H9 (cell line): ENCODE results near the gene KDF1. TPM values are rescaled to one million over a fixed set of nuclear protein-coding genes. Genes with fewer than 3 reads are reported as not detected.

Experiments
- DNase-seq: peaks from one replicate; pipeline ENCODE4 v3.0.0-alpha.2; 2017
- H2AFZ ChIP-seq: one replicate; pipeline ENCODE4 v1.6.1; 2013; ENCODE audit warnings: mild to moderate bottlenecking, low read length, control low read depth, moderate library complexity
- H2AK5ac ChIP-seq: 2 replicates; pipeline ENCODE4 v1.6.1; 2013; ENCODE audit warnings: low read length, control low read depth, mixed read lengths; ENCODE audit not compliant: insufficient read length
- H2BK120ac ChIP-seq: one replicate; pipeline ENCODE4 v1.6.1; 2013; ENCODE audit warnings: low read depth, mild to moderate bottlenecking, low read length, control low read depth, inconsistent platforms; ENCODE audit not compliant: poor library complexity, severe bottlenecking
- H2BK12ac ChIP-seq: 2 replicates; pipeline ENCODE4 v1.6.1; 2013; ENCODE audit warnings: low read length, control low read depth, mixed read lengths, low read depth; ENCODE audit not compliant: insufficient read length
- H2BK15ac ChIP-seq: 2 replicates; pipeline ENCODE4 v1.6.1; 2013; ENCODE audit warnings: low read depth, low read length, control low read depth
- H2BK20ac ChIP-seq: one replicate; pipeline ENCODE4 v1.6.1; 2013; ENCODE audit warnings: low read depth, mild to moderate bottlenecking, low read length, control low read depth, inconsistent platforms; ENCODE audit not compliant: poor library complexity, severe bottlenecking
- H2BK5ac ChIP-seq: 2 replicates; pipeline ENCODE4 v1.6.1; 2013; ENCODE audit warnings: low read length, control low read depth, mixed read lengths; ENCODE audit not compliant: insufficient read length
- H3K14ac ChIP-seq: 2 replicates; pipeline ENCODE4 v1.6.1; 2013; ENCODE audit warnings: low read length, control low read depth; ENCODE audit not compliant: insufficient read depth
- H3K18ac ChIP-seq: 2 replicates; pipeline ENCODE4 v1.6.1; 2013; ENCODE audit warnings: low read depth, mild to moderate bottlenecking, mixed read lengths, low read length, control low read depth; ENCODE audit not compliant: insufficient read length
- H3K23ac ChIP-seq: 2 replicates; pipeline ENCODE4 v1.6.1; 2013; ENCODE audit warnings: low read length, control low read depth, mixed read lengths, low read depth; ENCODE audit not compliant: insufficient read length
- H3K23me2 ChIP-seq: 2 replicates; pipeline ENCODE4 v1.6.1; 2013; ENCODE audit warnings: low read depth, mild to moderate bottlenecking, mixed read lengths, low read length, control low read depth; ENCODE audit not compliant: insufficient read length, poor library complexity, severe bottlenecking
- H3K27ac ChIP-seq: 2 replicates; pipeline ENCODE4 v1.5.1; 2013; ENCODE audit warnings: low read length, control low read depth, mixed read lengths, low read depth; ENCODE audit not compliant: insufficient read length
- H3K27me3 ChIP-seq: 2 replicates; pipeline ENCODE4 v1.6.1; 2013; ENCODE audit warnings: low read length, control low read depth, inconsistent platforms; ENCODE audit not compliant: insufficient read depth
- H3K4ac ChIP-seq: 2 replicates; pipeline ENCODE4 v1.6.1; 2013; ENCODE audit warnings: low read depth, mild to moderate bottlenecking, control low read depth, inconsistent platforms, low read length, moderate library complexity
- H3K4me1 ChIP-seq: 2 replicates; pipeline ENCODE4 v1.6.1; 2013; ENCODE audit warnings: low read length, control low read depth, inconsistent platforms; ENCODE audit not compliant: insufficient read depth
- H3K4me2 ChIP-seq: 2 replicates; pipeline ENCODE4 v1.6.1; 2013; ENCODE audit warnings: low read length, control low read depth, mixed read lengths; ENCODE audit not compliant: insufficient read length, insufficient read depth
- H3K56ac ChIP-seq: 2 replicates; pipeline ENCODE4 v1.6.1; 2013; ENCODE audit warnings: low read depth, mild to moderate bottlenecking, mixed read lengths, low read length, control low read depth; ENCODE audit not compliant: insufficient read length
- H3K79me1 ChIP-seq: 2 replicates; pipeline ENCODE4 v1.6.1; 2013; ENCODE audit warnings: low read depth, mild to moderate bottlenecking, moderate library complexity, low read length, control low read depth, inconsistent platforms; ENCODE audit not compliant: insufficient read depth, poor library complexity, severe bottlenecking
- H3K79me2 ChIP-seq: 2 replicates; pipeline ENCODE4 v1.6.1; 2013; ENCODE audit warnings: low read length, control low read depth, inconsistent platforms; ENCODE audit not compliant: insufficient read depth
- H3K9ac ChIP-seq: 2 replicates; pipeline ENCODE4 v1.6.1; 2013; ENCODE audit warnings: low read length, control low read depth, mixed read lengths; ENCODE audit not compliant: insufficient read length; ENCODE audit errors: extremely low read depth
- H3K9me3 ChIP-seq: one replicate; pipeline ENCODE4 v1.6.1; 2013; ENCODE audit warnings: low read depth, low read length, inconsistent platforms; ENCODE audit not compliant: control insufficient read depth
- H3T11ph ChIP-seq: one replicate; pipeline ENCODE4 v1.6.1; 2013; ENCODE audit warnings: mild to moderate bottlenecking, low read length, control low read depth, inconsistent platforms
- H4K20me1 ChIP-seq: one replicate; pipeline ENCODE4 v1.6.1; 2013; ENCODE audit not compliant: control insufficient read depth, insufficient read length, insufficient read depth
- H4K5ac ChIP-seq: 2 replicates; pipeline ENCODE4 v1.6.1; 2013; ENCODE audit warnings: low read depth, mild to moderate bottlenecking, mixed read lengths, low read length, control low read depth; ENCODE audit not compliant: insufficient read length
- H4K8ac ChIP-seq: replicated peaks from 2 replicates; pipeline ENCODE4 v1.6.1; 2013; ENCODE audit warnings: low read length, control low read depth, mixed read lengths, low read depth; ENCODE audit not compliant: insufficient read length
- H4K91ac ChIP-seq: 2 replicates; pipeline ENCODE4 v1.6.1; 2013; ENCODE audit warnings: low read depth, mild to moderate bottlenecking, moderate library complexity, mixed read lengths, low read length, control low read depth; ENCODE audit not compliant: insufficient read length
- H3K27ac Mint-ChIP-seq, 3 experiments: 2 replicates in 2 of 3; 3 replicates in 1 of 3; pipeline ENCODE4 v1.8.0; 2020 to 2021; ENCODE audit warnings: mixed read lengths in 3 of 3, mild to moderate bottlenecking in 1 of 3, moderate library complexity in 1 of 3
- H3K27me3 Mint-ChIP-seq: 2 replicates; pipeline ENCODE4 v1.8.0; 2021; ENCODE audit warnings: low read depth, mild to moderate bottlenecking, moderate library complexity, mixed read lengths
- H3K36me3 Mint-ChIP-seq, 3 experiments: 2 replicates in 2 of 3; 3 replicates in 1 of 3; pipeline ENCODE4 v1.8.0; 2020 to 2021; ENCODE audit warnings: low read depth in 3 of 3, mixed read lengths in 3 of 3; ENCODE audit not compliant: insufficient read depth in 1 of 3
- H3K4me1 Mint-ChIP-seq, 2 experiments: 2 replicates each; pipeline ENCODE4 v1.8.0; 2020; ENCODE audit warnings: mixed read lengths in 2 of 2
- H3K4me3 Mint-ChIP-seq, 2 experiments: 2 replicates in 1 of 2; 3 replicates in 1 of 2; pipeline ENCODE4 v1.8.0; 2020 to 2021; ENCODE audit warnings: mild to moderate bottlenecking in 2 of 2, mixed read lengths in 2 of 2, moderate library complexity in 1 of 2
- H3K9me3 Mint-ChIP-seq, 2 experiments: 2 replicates in 1 of 2; 3 replicates in 1 of 2; pipeline ENCODE4 v1.8.0; 2020; ENCODE audit warnings: mild to moderate bottlenecking in 2 of 2, mixed read lengths in 2 of 2, moderate library complexity in 1 of 2
- whole genome bisulfite sequencing: extraction: QIAGEN DNeasy Blood & Tissue Kit; methylation state at CpG from one replicate; pipeline ENCODE4 v1.1.7; 2013; ENCODE audit warnings: missing lambda C conversion rate, low lambda C conversion rate, mixed read lengths; ENCODE audit not compliant: insufficient read length; ENCODE audit errors: extremely low coverage; 5-methylcytosine and 5-hydroxymethylcytosine counted together
- total RNA-seq: library from RNA; stranded (reverse); gene quantifications from 2 replicates; pipeline ENCODE4 v1.2.1, GENCODE V29; 2021
- TF ChIP-seq, protein P1 (sequence below): fragments of 200-600 bp; sonication (generic); conservative IDR thresholded peaks from 3 replicates; pipeline ENCODE4 v1.8.0; 2021; ENCODE audit warnings: antibody characterized with exemption, mild to moderate bottlenecking

The KDF1 gene
- total RNA-seq, 1 experiment from 2014 or later: 17.6 TPM

DNA sequence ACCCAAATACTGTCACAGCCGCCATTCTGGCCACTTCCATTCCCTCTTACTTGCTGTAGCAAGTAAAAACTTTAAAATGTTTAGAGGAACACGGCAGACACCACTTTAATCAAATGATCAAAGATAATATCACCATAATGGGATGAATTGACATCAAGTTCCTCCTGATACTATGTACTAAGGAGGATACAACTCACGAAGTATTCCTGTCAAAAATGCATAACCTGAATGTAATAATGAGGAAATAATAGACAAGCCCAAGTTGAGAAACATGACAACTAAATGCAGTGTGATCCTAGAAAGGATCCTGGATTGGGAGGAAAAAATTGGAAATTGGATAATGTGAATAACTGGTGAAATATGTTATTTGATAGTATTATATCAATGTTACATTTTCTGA lies 3.9 kb downstream of the KDF1 start:
- no CpG with 5 or more reads among the region's 3 CpGs for WGBS
- Histone ChIP-seq H3K9me3 (no peaks in the 10 kb centered on the region), H2BK12ac (no peak overlapping the region), H4K5ac (no peak overlapping the region), H4K91ac (no peak overlapping the region), H2BK5ac (no peak overlapping the region), H3K18ac (no peak overlapping the region), H3K4ac (no peak overlapping the region), H3K56ac (no peak overlapping the region), H3K23ac (no peak overlapping the region), H2AK5ac (no peak overlapping the region), H3K27me3 (no peaks in the 10 kb centered on the region), H3K4me2 (no peak overlapping the region), H3K79me1 (peaks cover 6% of the 10 kb centered on the region), H3K79me2 (no peaks in the 10 kb centered on the region; the same call in 1 of the 2 replicates), H4K20me1 (no peaks in the 10 kb centered on the region), H2BK20ac (no peak overlapping the region), H3T11ph (no peak overlapping the region), H2BK120ac (no peak overlapping the region), H4K8ac (no peak overlapping the region), H2BK15ac (no peak overlapping the region), H3K14ac (no peak overlapping the region), H3K4me1 (peaks cover 5% of the 10 kb centered on the region; the same call in 1 of the 2 replicates), H3K27ac (no peak overlapping the region), H3K9ac (no peak overlapping the region), H2AFZ (no peak overlapping the region), H3K23me2 (peaks cover 12% of the 10 kb centered on the region)
- TF ChIP-seq, protein P1, sequence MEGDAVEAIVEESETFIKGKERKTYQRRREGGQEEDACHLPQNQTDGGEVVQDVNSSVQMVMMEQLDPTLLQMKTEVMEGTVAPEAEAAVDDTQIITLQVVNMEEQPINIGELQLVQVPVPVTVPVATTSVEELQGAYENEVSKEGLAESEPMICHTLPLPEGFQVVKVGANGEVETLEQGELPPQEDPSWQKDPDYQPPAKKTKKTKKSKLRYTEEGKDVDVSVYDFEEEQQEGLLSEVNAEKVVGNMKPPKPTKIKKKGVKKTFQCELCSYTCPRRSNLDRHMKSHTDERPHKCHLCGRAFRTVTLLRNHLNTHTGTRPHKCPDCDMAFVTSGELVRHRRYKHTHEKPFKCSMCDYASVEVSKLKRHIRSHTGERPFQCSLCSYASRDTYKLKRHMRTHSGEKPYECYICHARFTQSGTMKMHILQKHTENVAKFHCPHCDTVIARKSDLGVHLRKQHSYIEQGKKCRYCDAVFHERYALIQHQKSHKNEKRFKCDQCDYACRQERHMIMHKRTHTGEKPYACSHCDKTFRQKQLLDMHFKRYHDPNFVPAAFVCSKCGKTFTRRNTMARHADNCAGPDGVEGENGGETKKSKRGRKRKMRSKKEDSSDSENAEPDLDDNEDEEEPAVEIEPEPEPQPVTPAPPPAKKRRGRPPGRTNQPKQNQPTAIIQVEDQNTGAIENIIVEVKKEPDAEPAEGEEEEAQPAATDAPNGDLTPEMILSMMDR: no peak
- H3K36me3 Mint-ChIP-seq: peaks cover 4 to 28% (median 21%) of the 10 kb centered on the region in 3 experiments; a peak in 5 of 7 replicates
- H3K27me3 Mint-ChIP-seq: no peaks in the 10 kb centered on the region; the same call in 1 of the 2 replicates
- no peak for DNase-seq
- peaks cover 11 to 16% of the 10 kb centered on the region in 2 experiments for H3K4me1 Mint-ChIP-seq
- H3K4me3 Mint-ChIP-seq: no peak overlapping the region
- H3K27ac Mint-ChIP-seq: no peak overlapping the region
- peaks cover 4 to 5% of the 10 kb centered on the region in 2 experiments; a peak in 2 of 5 replicates for H3K9me3 Mint-ChIP-seq
